H1 (cell line): Measurements from ENCODE around the gene NEURL1B.

Experiments used
- BACH1 ChIP-seq: IDR thresholded peaks from 2 replicates; pipeline ENCODE4 v1.6.1; 2012; ENCODE audit warnings: low read length, improper control_type of control experiment
- BRCA1 ChIP-seq: IDR thresholded peaks from 2 replicates; pipeline ENCODE4 v1.6.1; 2012; ENCODE audit warnings: low read depth, low read length, improper control_type of control experiment
- CTCF ChIP-seq, 3 experiments: IDR thresholded peaks; 1 replicate in 2 of 3; 2 replicates in 1 of 3; pipeline versions ENCODE4 v1.5.1 to v1.6.1; 2011; ENCODE audit warnings: low read length in 3 of 3, mild to moderate bottlenecking in 3 of 3, inconsistent platforms in 2 of 3, low read depth in 1 of 3, moderate library complexity in 1 of 3; ENCODE audit not compliant: insufficient read depth in 1 of 3; ENCODE audit errors: control extremely low read depth in 1 of 3
- GTF2F1 ChIP-seq: IDR thresholded peaks from 2 replicates; pipeline ENCODE4 v1.6.1; 2012; ENCODE audit warnings: low read depth, low read length, improper control_type of control experiment, borderline replicate concordance
- JUND ChIP-seq: IDR thresholded peaks from 2 replicates; pipeline ENCODE4 v1.6.1; 2011; ENCODE audit warnings: mild to moderate bottlenecking, improper control_type of control experiment, low read length
- NANOG ChIP-seq: IDR thresholded peaks from 2 replicates; pipeline ENCODE4 v1.6.1; 2011; ENCODE audit warnings: low read length, low read depth, mild to moderate bottlenecking, inconsistent platforms; ENCODE audit not compliant: insufficient read depth, poor library complexity, severe bottlenecking
- POLR2A ChIP-seq, 2 experiments: IDR thresholded peaks; 1 replicate in 1 of 2; 2 replicates in 1 of 2; pipeline ENCODE4 v1.6.1; 2011; ENCODE audit warnings: low read depth in 2 of 2, low read length in 2 of 2, mild to moderate bottlenecking in 2 of 2; ENCODE audit errors: control extremely low read depth in 1 of 2
- POLR2AphosphoS5 ChIP-seq: IDR thresholded peaks from 2 replicates; pipeline ENCODE4 v1.6.1; 2011; ENCODE audit warnings: low read depth, low read length
- POU5F1 ChIP-seq: IDR thresholded peaks from 2 replicates; pipeline ENCODE4 v1.6.1; 2011; ENCODE audit warnings: low read depth, mild to moderate bottlenecking, low read length, moderate library complexity
- TAF1 ChIP-seq: IDR thresholded peaks from 2 replicates; pipeline ENCODE4 v1.6.1; 2011; ENCODE audit warnings: mild to moderate bottlenecking, low read depth, low read length
- USF2 ChIP-seq: IDR thresholded peaks from 2 replicates; pipeline ENCODE4 v1.6.1; 2011; ENCODE audit warnings: low read length, improper control_type of control experiment

- TF ChIP-seq TAF1 (no peak), NANOG (no peak), USF2 (no peak), BRCA1 (no peak), BACH1 (no peak), GTF2F1 (no peak), CTCF (IDR thresholded peaks at IDR 0.05; ENCODE audit: control extremely low read depth in 1 of 3, insufficient read depth in 1 of 3, low read depth in 1 of 3, low read length in 3 of 3) (no peak), POLR2A (IDR thresholded peaks at IDR 0.05; ENCODE audit: control extremely low read depth in 1 of 2, low read depth in 2 of 2, low read length in 2 of 2) (no peak), POU5F1 (no peak), JUND (no peak), POLR2AphosphoS5 (no peak)
These were observed 19.9 kb downstream of the NEURL1B start for GRCh38 chr5:172660974-172661373.
